ENCODE data around the gene MYLIP. TPM values are rescaled to one million over a fixed set of nuclear protein-coding genes. Genes with fewer than 3 reads are reported as not detected.

MYLIP gene
- total and polyA plus RNA-seq, 2 of the 4 experiments (the other 2 are of a cell fraction) = 1.8 to 3.2 TPM

DNA sequence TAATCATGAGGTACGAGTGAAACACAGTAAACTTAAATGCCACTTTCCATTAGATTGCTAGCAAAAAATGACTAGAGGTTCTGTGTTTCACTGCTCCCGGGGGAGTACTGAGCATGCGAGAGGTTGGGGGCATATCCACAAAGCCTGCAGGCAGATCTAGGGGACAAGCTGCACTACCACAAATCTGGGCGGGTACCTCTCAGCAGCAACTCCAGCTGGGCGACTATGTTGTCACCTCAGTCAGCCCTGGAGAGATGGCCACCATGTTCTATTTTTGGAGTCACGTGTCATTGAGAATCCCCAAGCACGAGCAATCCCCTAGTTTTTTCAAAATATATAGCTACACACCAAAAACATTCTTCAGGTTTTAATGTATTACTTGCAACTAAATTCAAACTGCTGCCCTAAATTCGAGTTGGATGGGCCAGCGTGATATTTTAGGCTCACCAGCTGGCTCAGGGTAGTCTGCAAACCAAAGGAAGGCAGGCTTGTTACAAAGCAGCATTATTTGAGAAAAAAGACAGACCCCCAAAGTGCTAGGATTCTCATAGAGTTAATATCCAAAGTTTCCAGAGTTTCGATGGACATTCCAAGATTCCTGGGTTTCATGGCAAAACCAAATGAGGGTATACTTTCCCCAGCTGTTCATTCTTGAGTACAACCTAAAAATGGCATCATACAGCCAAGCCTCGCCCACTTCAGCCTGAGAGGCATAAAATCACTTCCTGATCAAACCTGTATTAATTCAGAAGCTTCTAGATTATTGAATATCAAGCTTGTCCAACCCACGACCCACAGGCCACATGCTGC, 24.1 kb upstream of the MYLIP start:
- dilution Hi-C loops (cut with HindIII; ENCODE audit: low sequenced_read_pairs, unreplicated experiment) = no loop called here
- H3K9me1 ChIP-seq (ENCODE audit: insufficient read depth, low read length) = no peaks in the 10 kb centered on the region
- no peak overlapping the region for H2BK5ac ChIP-seq (ENCODE audit: low read depth, low read length, poor library complexity, severe bottlenecking)
- H3K9me3 ChIP-seq (ENCODE audit: control insufficient read depth, insufficient read depth, low read length) = no peaks in the 10 kb centered on the region
- no peak overlapping the region for H2AFZ ChIP-seq (replicated peaks; ENCODE audit: low read length, poor library complexity)
- no peak overlapping the region for H3K56ac ChIP-seq (ENCODE audit: extremely low read depth, insufficient read depth, low read length)
- ATAC-seq (ENCODE audit: low read depth) (no peak), DNase-seq (no peak)
- no TSS peak for BruUV-seq (replicated peaks)
- in situ Hi-C loops (cut with MboI; ENCODE audit: low sequenced_read_pairs) = no loop called here
- no peak overlapping the region for H3K4me2 ChIP-seq (ENCODE audit: low read depth, low read length)
- H3K14ac ChIP-seq (replicated peaks; ENCODE audit: low read depth, low read length) = no peak overlapping the region
- H3K23ac ChIP-seq (ENCODE audit: low read depth, low read length) = no peak overlapping the region
- H3K4me3 ChIP-seq (ENCODE audit: insufficient read depth, low read depth, low read length) = no peak overlapping the region
- TF ChIP-seq NFE2L2 (IDR thresholded peaks at IDR 0.05; ENCODE audit: low read depth, low read length) (no peak), MXI1 (IDR thresholded peaks at IDR 0.05; ENCODE audit: borderline replicate concordance, low read depth, low read length) (no peak), FOS (IDR thresholded peaks at IDR 0.05; ENCODE audit: low read depth, low read length) (no peak), RCOR1 (IDR thresholded peaks at IDR 0.05; ENCODE audit: insufficient replicate concordance, low read length) (no peak), USF2 (IDR thresholded peaks at IDR 0.05; ENCODE audit: low read depth, low read length) (no peak), MAFK (IDR thresholded peaks at IDR 0.05; ENCODE audit: low read depth, low read length) (no peak), RFX5 (IDR thresholded peaks at IDR 0.05; ENCODE audit: low read depth, low read length) (no peak), CHD1 (IDR thresholded peaks at IDR 0.05; ENCODE audit: low read depth, low read length) (no peak), RAD21 (IDR thresholded peaks at IDR 0.05; ENCODE audit: low read length) (no peak), SMC3 (IDR thresholded peaks at IDR 0.05; ENCODE audit: low read depth, low read length) (no peak), CEBPB (IDR thresholded peaks at IDR 0.05; ENCODE audit: low read depth, low read length) (no peak), MAZ (IDR thresholded peaks at IDR 0.05; ENCODE audit: borderline replicate concordance, low read depth, low read length) (no peak)
- TF ChIP-seq, protein P1, sequence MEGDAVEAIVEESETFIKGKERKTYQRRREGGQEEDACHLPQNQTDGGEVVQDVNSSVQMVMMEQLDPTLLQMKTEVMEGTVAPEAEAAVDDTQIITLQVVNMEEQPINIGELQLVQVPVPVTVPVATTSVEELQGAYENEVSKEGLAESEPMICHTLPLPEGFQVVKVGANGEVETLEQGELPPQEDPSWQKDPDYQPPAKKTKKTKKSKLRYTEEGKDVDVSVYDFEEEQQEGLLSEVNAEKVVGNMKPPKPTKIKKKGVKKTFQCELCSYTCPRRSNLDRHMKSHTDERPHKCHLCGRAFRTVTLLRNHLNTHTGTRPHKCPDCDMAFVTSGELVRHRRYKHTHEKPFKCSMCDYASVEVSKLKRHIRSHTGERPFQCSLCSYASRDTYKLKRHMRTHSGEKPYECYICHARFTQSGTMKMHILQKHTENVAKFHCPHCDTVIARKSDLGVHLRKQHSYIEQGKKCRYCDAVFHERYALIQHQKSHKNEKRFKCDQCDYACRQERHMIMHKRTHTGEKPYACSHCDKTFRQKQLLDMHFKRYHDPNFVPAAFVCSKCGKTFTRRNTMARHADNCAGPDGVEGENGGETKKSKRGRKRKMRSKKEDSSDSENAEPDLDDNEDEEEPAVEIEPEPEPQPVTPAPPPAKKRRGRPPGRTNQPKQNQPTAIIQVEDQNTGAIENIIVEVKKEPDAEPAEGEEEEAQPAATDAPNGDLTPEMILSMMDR (conservative IDR thresholded peaks at IDR 0.05; ENCODE audit: low read depth, low read length) = no peak
- no peak overlapping the region for H4K91ac ChIP-seq (ENCODE audit: insufficient read depth, low read depth, low read length)
- intact Hi-C loops (cut with micrococcal nuclease) = no loop called here
- no peak overlapping the region for H3K9ac ChIP-seq (ENCODE audit: low read depth, low read length)
- H3K27ac ChIP-seq (ENCODE audit: insufficient read depth, low read length) = no peak overlapping the region
- H3K36me3 ChIP-seq (ENCODE audit: control insufficient read depth, insufficient read depth, low read length) = no peaks in the 10 kb centered on the region
- no peaks in the 10 kb centered on the region for H3K79me1 ChIP-seq (ENCODE audit: low read depth in 1 of 2, low read length in 2 of 2)
- CTCF ChIA-PET = no interaction called here
- H4K20me1 ChIP-seq (ENCODE audit: insufficient read depth, low read length) = no peaks in the 10 kb centered on the region
- H2AK5ac ChIP-seq (ENCODE audit: low read depth, low read length) = no peak overlapping the region
- H3K18ac ChIP-seq (ENCODE audit: low read depth, low read length) = no peak overlapping the region
- peaks cover 12% of the 10 kb centered on the region for H3K27me3 ChIP-seq (ENCODE audit: control insufficient read depth, insufficient read depth, low read length)
- no peak overlapping the region for H2BK120ac ChIP-seq (ENCODE audit: low read depth, low read length)
- H3K4me1 ChIP-seq (ENCODE audit: control insufficient read depth, insufficient read depth, low read length) = no peaks in the 10 kb centered on the region
- POLR2A ChIA-PET (ENCODE audit: unreplicated experiment) = no interaction called here
- 69% methylated on average over 3 of the region's 12 CpGs; no CpG with 5 or more reads in 1 of the 2 experiments for WGBS, 2 experiments (ENCODE audit: extremely low coverage in 2 of 2, insufficient read length in 1 of 2)
- no peak overlapping the region for H2BK15ac ChIP-seq (ENCODE audit: low read depth, low read length)
- H2AK9ac ChIP-seq (replicated peaks; ENCODE audit: low read depth, low read length, poor library complexity) = no peak overlapping the region
- no peak overlapping the region for H3K4ac ChIP-seq (ENCODE audit: low read depth, low read length)
- no peak overlapping the region for H2BK20ac ChIP-seq (ENCODE audit: low read depth, low read length)
- H4K5ac ChIP-seq (ENCODE audit: low read depth, low read length) = no peak overlapping the region
- no peak overlapping the region for H4K8ac ChIP-seq (ENCODE audit: low read depth in 2 of 2, low read length in 2 of 2)
